Measurements from ENCODE around the gene SSX1. TPM values are rescaled to one million over a fixed set of nuclear protein-coding genes. Genes with fewer than 3 reads are reported as not detected.
"Not testable (repeated sequence)": the region's sequence is repeated elsewhere in the genome, so short reads cannot be mapped to it uniquely, and the experiment has no call there.

Gene SSX1, protein sequence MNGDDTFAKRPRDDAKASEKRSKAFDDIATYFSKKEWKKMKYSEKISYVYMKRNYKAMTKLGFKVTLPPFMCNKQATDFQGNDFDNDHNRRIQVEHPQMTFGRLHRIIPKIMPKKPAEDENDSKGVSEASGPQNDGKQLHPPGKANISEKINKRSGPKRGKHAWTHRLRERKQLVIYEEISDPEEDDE
- total RNA-seq: not detected
- not detected for polyA plus RNA-seq

GRCh38 chrX:48255062-48255796 lies at the start of gene SSX1:
TSS of gene SSX1 (plus strand) at chrX:48255392. CDS start at chrX:48257242, 1,850 bp downstream.
- H3K9me3 ChIP-seq (ENCODE audit: control insufficient read depth in 1 of 2, low read length in 2 of 2); H3K4me3 ChIP-seq (ENCODE audit: low read length in 2 of 2); H3K27me3 ChIP-seq (ENCODE audit: insufficient read depth, low read length); H3K27me3 Mint-ChIP-seq; H3K27ac Mint-ChIP-seq; H3K36me3 Mint-ChIP-seq; DNase-seq; H3K4me1 Mint-ChIP-seq; CTCF ChIA-PET (ENCODE audit: partially characterized antibody); POLR2A ChIA-PET (ENCODE audit: partially characterized antibody); intact Hi-C loops (cut with micrococcal nuclease); H3K9me3 Mint-ChIP-seq; H3K36me3 ChIP-seq (ENCODE audit: insufficient read depth, low read length); H3K4me1 ChIP-seq (ENCODE audit: insufficient read depth, low read length); H3K27ac ChIP-seq (ENCODE audit: low read depth, low read length); H3K4me3 Mint-ChIP-seq: not testable (repeated sequence)

GRCh38 chrX:48214341-48214740 lies 40.9 kb upstream of the SSX1 start:
- POLR2A ChIA-PET (ENCODE audit: partially characterized antibody); H3K4me3 ChIP-seq (ENCODE audit: low read length in 2 of 2); H3K27ac ChIP-seq (ENCODE audit: low read depth, low read length); CTCF ChIA-PET (ENCODE audit: partially characterized antibody); H3K36me3 Mint-ChIP-seq; H3K9me3 ChIP-seq (ENCODE audit: control insufficient read depth in 1 of 2, low read length in 2 of 2); H3K9me3 Mint-ChIP-seq; DNase-seq; H3K27me3 Mint-ChIP-seq; H3K4me1 Mint-ChIP-seq; H3K4me3 Mint-ChIP-seq; H3K27me3 ChIP-seq (ENCODE audit: insufficient read depth, low read length); intact Hi-C loops (cut with micrococcal nuclease); H3K36me3 ChIP-seq (ENCODE audit: insufficient read depth, low read length); H3K4me1 ChIP-seq (ENCODE audit: insufficient read depth, low read length); H3K27ac Mint-ChIP-seq: not testable (repeated sequence)

- POLR2A ChIA-PET (ENCODE audit: partially characterized antibody); CTCF ChIA-PET (ENCODE audit: partially characterized antibody); H3K9me3 ChIP-seq (ENCODE audit: control insufficient read depth in 1 of 2, low read length in 2 of 2); H3K27me3 Mint-ChIP-seq; H3K4me1 ChIP-seq (ENCODE audit: insufficient read depth, low read length); H3K4me3 Mint-ChIP-seq; H3K27ac Mint-ChIP-seq; intact Hi-C loops (cut with micrococcal nuclease); H3K36me3 Mint-ChIP-seq; H3K27ac ChIP-seq (ENCODE audit: low read depth, low read length); H3K4me3 ChIP-seq (ENCODE audit: low read length in 2 of 2); H3K36me3 ChIP-seq (ENCODE audit: insufficient read depth, low read length); DNase-seq; H3K9me3 Mint-ChIP-seq; H3K4me1 Mint-ChIP-seq; H3K27me3 ChIP-seq (ENCODE audit: insufficient read depth, low read length): not testable (repeated sequence)
Measured at GRCh38 chrX:48224196-48224595, 31.0 kb upstream of the SSX1 start.

- H3K27ac Mint-ChIP-seq: peak overlapping the region in 1 of 7 donors; percentile 20
- H3K27me3 ChIP-seq (ENCODE audit: insufficient read depth, low read length); H3K36me3 ChIP-seq (ENCODE audit: insufficient read depth, low read length); H3K36me3 Mint-ChIP-seq; H3K27me3 Mint-ChIP-seq; intact Hi-C loops (cut with micrococcal nuclease); POLR2A ChIA-PET (ENCODE audit: partially characterized antibody); H3K4me1 ChIP-seq (ENCODE audit: insufficient read depth, low read length); H3K27ac ChIP-seq (ENCODE audit: low read depth, low read length); H3K9me3 ChIP-seq (ENCODE audit: control insufficient read depth in 1 of 2, low read length in 2 of 2); H3K4me1 Mint-ChIP-seq; H3K4me3 ChIP-seq (ENCODE audit: low read length in 2 of 2); DNase-seq; CTCF ChIA-PET (ENCODE audit: partially characterized antibody); H3K9me3 Mint-ChIP-seq; H3K4me3 Mint-ChIP-seq: not testable (repeated sequence)
Measured at GRCh38 chrX:48252945-48253344, 2.2 kb upstream of the SSX1 start.

DNA sequence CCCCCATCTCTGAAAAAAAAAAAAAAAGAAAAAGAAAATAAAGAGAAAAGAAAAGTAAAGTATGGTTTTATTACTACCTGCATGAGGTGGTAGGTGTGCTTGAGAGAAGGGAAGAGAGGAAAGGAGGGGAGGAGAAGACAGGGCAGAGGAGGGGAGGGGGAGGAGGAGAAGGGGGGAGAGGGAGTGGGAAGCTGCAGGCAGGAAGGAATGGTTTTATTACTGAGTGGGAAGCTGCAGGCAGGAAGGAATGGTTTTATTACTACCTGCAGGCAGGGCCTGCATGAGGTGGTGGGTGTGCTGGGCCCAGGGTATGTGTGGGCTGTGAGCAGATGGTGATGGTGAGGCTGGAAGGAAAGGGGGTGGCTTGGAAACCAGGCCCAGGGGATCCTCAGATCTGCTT lies 19.2 kb downstream of the SSX1 start:
- H3K9me3 ChIP-seq (ENCODE audit: control insufficient read depth in 1 of 2, low read length in 2 of 2); H3K36me3 ChIP-seq (ENCODE audit: insufficient read depth, low read length); H3K4me3 ChIP-seq (ENCODE audit: low read length in 2 of 2); DNase-seq; H3K4me1 Mint-ChIP-seq; POLR2A ChIA-PET (ENCODE audit: partially characterized antibody); H3K4me3 Mint-ChIP-seq; H3K4me1 ChIP-seq (ENCODE audit: insufficient read depth, low read length); H3K27me3 ChIP-seq (ENCODE audit: insufficient read depth, low read length); H3K27ac ChIP-seq (ENCODE audit: low read depth, low read length); H3K27ac Mint-ChIP-seq; H3K36me3 Mint-ChIP-seq; CTCF ChIA-PET (ENCODE audit: partially characterized antibody); intact Hi-C loops (cut with micrococcal nuclease); H3K9me3 Mint-ChIP-seq; H3K27me3 Mint-ChIP-seq: not testable (repeated sequence)

GRCh38 chrX:48278958-48279357 lies 23.8 kb downstream of the SSX1 start:
- H3K4me1 Mint-ChIP-seq: no peaks in the 10 kb centered on the region
- intact Hi-C loops (cut with micrococcal nuclease): no loop called here
- DNase-seq: no peak
- no peak overlapping the region for H3K4me3 Mint-ChIP-seq
- CTCF ChIA-PET (ENCODE audit: partially characterized antibody): no interaction called here
- no peaks in the 10 kb centered on the region for H3K4me1 ChIP-seq (ENCODE audit: insufficient read depth, low read length)
- POLR2A ChIA-PET (ENCODE audit: partially characterized antibody): no interaction called here
- no peaks in the 10 kb centered on the region for H3K9me3 ChIP-seq (ENCODE audit: control insufficient read depth in 1 of 2, low read length in 2 of 2)
- no peak overlapping the region for H3K27ac ChIP-seq (ENCODE audit: low read depth, low read length)
- H3K36me3 Mint-ChIP-seq: no peaks in the 10 kb centered on the region
- no peaks in the 10 kb centered on the region for H3K9me3 Mint-ChIP-seq
- no peak overlapping the region for H3K4me3 ChIP-seq (ENCODE audit: low read length in 2 of 2)
- no peaks in the 10 kb centered on the region for H3K27me3 Mint-ChIP-seq
- no peaks in the 10 kb centered on the region for H3K27me3 ChIP-seq (ENCODE audit: insufficient read depth, low read length)
- no peaks in the 10 kb centered on the region for H3K36me3 ChIP-seq (ENCODE audit: insufficient read depth, low read length)
- H3K27ac Mint-ChIP-seq: no peak overlapping the region

DNA sequence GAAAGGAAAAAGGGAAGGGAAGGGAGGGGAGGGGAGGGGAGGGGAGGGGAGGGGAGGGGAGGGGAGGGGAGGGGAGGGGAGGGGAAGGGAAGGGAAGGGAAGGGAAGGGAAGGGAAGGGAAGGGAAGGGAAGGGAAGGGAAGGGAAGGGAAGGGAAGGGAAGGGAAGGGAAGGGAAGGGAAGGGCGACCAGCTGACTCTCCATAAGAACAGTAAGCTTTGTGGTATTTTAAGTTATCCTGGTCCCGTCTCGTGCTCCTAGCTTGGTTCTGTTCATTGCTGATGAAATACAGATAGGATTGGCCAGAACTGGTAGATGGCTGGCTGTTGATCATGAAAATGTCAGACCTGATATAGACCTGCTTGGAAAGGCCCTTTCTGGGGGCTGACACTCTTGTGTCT lies 25.5 kb downstream of the SSX1 start:
- H3K27me3 ChIP-seq (ENCODE audit: insufficient read depth, low read length); H3K36me3 ChIP-seq (ENCODE audit: insufficient read depth, low read length); H3K9me3 ChIP-seq (ENCODE audit: control insufficient read depth in 1 of 2, low read length in 2 of 2); CTCF ChIA-PET (ENCODE audit: partially characterized antibody); H3K27ac Mint-ChIP-seq; H3K4me3 Mint-ChIP-seq; H3K4me1 ChIP-seq (ENCODE audit: insufficient read depth, low read length); H3K4me1 Mint-ChIP-seq; H3K27me3 Mint-ChIP-seq; POLR2A ChIA-PET (ENCODE audit: partially characterized antibody); H3K27ac ChIP-seq (ENCODE audit: low read depth, low read length); H3K36me3 Mint-ChIP-seq; H3K9me3 Mint-ChIP-seq; H3K4me3 ChIP-seq (ENCODE audit: low read length in 2 of 2); intact Hi-C loops (cut with micrococcal nuclease); DNase-seq: not testable (repeated sequence)

- Histone ChIP-seq H3K4me1 (ENCODE audit: insufficient read depth, low read length) (no peaks in the 10 kb centered on the region), H3K27me3 (ENCODE audit: insufficient read depth, low read length) (no peaks in the 10 kb centered on the region), H3K27ac (ENCODE audit: low read depth, low read length) (no peak overlapping the region), H3K4me3 (ENCODE audit: low read length in 2 of 2) (no peak overlapping the region), H3K9me3 (ENCODE audit: control insufficient read depth in 1 of 2, low read length in 2 of 2) (no peaks in the 10 kb centered on the region), H3K36me3 (ENCODE audit: insufficient read depth, low read length) (no peaks in the 10 kb centered on the region)
- Mint-ChIP-seq H3K36me3 (no peaks in the 10 kb centered on the region), H3K4me3 (no peak overlapping the region), H3K27ac (no peak overlapping the region), H3K27me3 (peaks cover 0 to 2% of the 10 kb centered on the region in 2 donors), H3K4me1 (no peaks in the 10 kb centered on the region), H3K9me3 (no peaks in the 10 kb centered on the region)
- ChIA-PET POLR2A (ENCODE audit: partially characterized antibody) (no interaction called here), CTCF (ENCODE audit: partially characterized antibody) (no interaction called here)
- DNase-seq: no peak
- intact Hi-C loops (cut with micrococcal nuclease): no loop called here
Measured at GRCh38 chrX:48306175-48306574, 51.0 kb downstream of the SSX1 start.

Data from CD4-positive, alpha-beta memory T cell (primary cell).